ENCODE data around the gene RGS10. TPM values are rescaled to one million over a fixed set of nuclear protein-coding genes. Genes with fewer than 3 reads are reported as not detected.

Gene RGS10
- total RNA-seq, 2 experiments from 2014 or later, result 151 to 172 TPM

GRCh38 chr10:119483001-119483400 is 59.5 kb downstream of the RGS10 start:
- DNase-seq, result no peak
- Mint-ChIP-seq H3K4me1 (peaks cover 26% of the 10 kb centered on the region), H3K36me3 (ENCODE audit: low read depth) (no peaks in the 10 kb centered on the region), H3K4me3 (no peak overlapping the region), H3K27me3 (no peaks in the 10 kb centered on the region), H3K9me3 (no peaks in the 10 kb centered on the region), H3K27ac (no peak overlapping the region)
- ChIA-PET POLR2A (no interaction called here), CTCF (interaction anchor here (0.6 to 0.7 kb wide), 2 partner anchors 194 to 430 kb away, joined by 3 to 5 read pairs; no protein-coding TSS in a partner anchor)

GRCh38 chr10:119481781-119482426 is 60.6 kb downstream of the RGS10 start:
- peaks cover 32% of the 10 kb centered on the region for H3K4me1 Mint-ChIP-seq
- H3K27me3 Mint-ChIP-seq, result peaks cover 3% of the 10 kb centered on the region
- DNase-seq, result no peak
- ChIA-PET CTCF (interaction anchor here (1.1 to 4.6 kb wide), 3 partner anchors 7 to 212 kb away, joined by 3 to 22 read pairs (median 8); no protein-coding TSS in a partner anchor), POLR2A (no interaction called here)
- no peaks in the 10 kb centered on the region for H3K9me3 Mint-ChIP-seq
- H3K36me3 Mint-ChIP-seq (ENCODE audit: low read depth), result peaks cover 2% of the 10 kb centered on the region
- H3K4me3 Mint-ChIP-seq, result no peak overlapping the region
- H3K27ac Mint-ChIP-seq, result no peak overlapping the region

DNA sequence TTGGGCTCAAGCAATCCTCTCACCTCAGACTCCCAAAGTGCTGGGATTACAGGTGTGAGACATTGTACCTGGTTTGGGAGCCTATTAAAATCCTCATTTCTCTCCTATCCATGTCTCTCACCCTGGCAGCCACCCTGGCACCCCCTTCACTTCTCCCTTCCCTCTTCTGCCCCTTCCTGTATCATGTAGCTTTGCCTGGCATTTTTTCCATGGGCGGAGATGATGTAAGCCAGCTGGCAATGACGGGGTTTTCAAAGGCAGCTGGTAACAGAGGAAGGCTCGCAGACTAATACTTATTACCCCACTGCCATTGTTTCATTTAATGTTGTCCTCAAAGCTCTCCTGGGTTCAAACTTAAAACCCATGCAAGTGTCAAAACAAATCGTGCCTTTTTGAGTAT is 61.9 kb downstream of the RGS10 start:
- Mint-ChIP-seq H3K4me1 (peaks cover 34% of the 10 kb centered on the region), H3K36me3 (ENCODE audit: low read depth) (peaks cover 2% of the 10 kb centered on the region), H3K27ac (no peak overlapping the region), H3K9me3 (no peaks in the 10 kb centered on the region), H3K4me3 (no peak overlapping the region), H3K27me3 (peaks cover 8% of the 10 kb centered on the region)
- no peak for DNase-seq
- ChIA-PET CTCF (interaction anchor here (0.6 to 4.6 kb wide), 5 partner anchors 9 to 398 kb away, joined by 3 to 22 read pairs (median 3); no protein-coding TSS in a partner anchor), POLR2A (no interaction called here)

GRCh38 chr10:119479532-119479931 is 63.0 kb downstream of the RGS10 start:
- H3K4me3 Mint-ChIP-seq, result no peak overlapping the region
- H3K4me1 Mint-ChIP-seq, result peaks cover 34% of the 10 kb centered on the region
- peaks cover 12% of the 10 kb centered on the region for H3K27me3 Mint-ChIP-seq
- POLR2A ChIA-PET, result interaction anchor here (0.6 kb wide), 1 partner anchor 18 kb away, joined by 4 read pairs; no protein-coding TSS in a partner anchor
- peaks cover 2% of the 10 kb centered on the region for H3K36me3 Mint-ChIP-seq (ENCODE audit: low read depth)
- CTCF ChIA-PET, result interaction anchor here (0.6 to 4.6 kb wide), 5 partner anchors 10 to 280 kb away, joined by 3 to 22 read pairs (median 3); no protein-coding TSS in a partner anchor
- DNase-seq, result no peak
- H3K9me3 Mint-ChIP-seq, result no peaks in the 10 kb centered on the region
- H3K27ac Mint-ChIP-seq, result no peak overlapping the region

DNA sequence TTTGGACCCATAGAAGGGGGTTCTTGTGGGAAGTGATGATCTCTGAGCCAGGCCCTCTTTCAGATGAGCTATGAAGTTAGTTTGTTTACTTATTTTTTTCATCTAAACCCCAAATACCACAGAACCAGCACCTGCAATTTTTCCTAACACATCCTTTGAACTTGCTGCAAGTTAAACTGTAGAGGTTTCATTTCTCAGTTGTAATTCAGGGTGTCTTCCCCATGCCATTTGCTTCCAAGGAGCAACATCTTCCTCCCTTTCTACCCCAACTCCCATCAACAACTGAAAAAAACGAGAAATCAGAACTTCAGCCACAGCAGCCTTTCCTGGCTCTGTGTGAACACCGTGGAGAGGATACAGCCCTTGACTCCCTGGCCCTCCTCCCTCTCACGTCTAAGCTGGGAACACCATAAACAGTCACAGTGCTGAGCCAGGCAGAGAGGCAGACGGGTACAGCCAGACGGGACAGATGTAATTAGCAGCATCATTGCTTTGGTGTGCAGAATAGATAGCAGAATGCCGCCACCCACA is 63.6 kb downstream of the RGS10 start:
- Mint-ChIP-seq H3K4me3 (peak overlapping the region; percentile 5), H3K36me3 (ENCODE audit: low read depth) (peaks cover 2% of the 10 kb centered on the region), H3K9me3 (no peaks in the 10 kb centered on the region), H3K4me1 (peaks cover 34% of the 10 kb centered on the region), H3K27me3 (peaks cover 12% of the 10 kb centered on the region), H3K27ac (peak overlapping the region; percentile 77)
- no peak for DNase-seq
- ChIA-PET POLR2A (no interaction called here), CTCF (interaction anchor here (0.6 to 4.6 kb wide), 4 partner anchors 10 to 169 kb away, joined by 3 to 22 read pairs (median 4); no protein-coding TSS in a partner anchor)

- ChIA-PET POLR2A (no interaction called here), CTCF (interaction anchor here (1.2 to 4.6 kb wide), 3 partner anchors 11 to 280 kb away, joined by 4 to 22 read pairs (median 6); no protein-coding TSS in a partner anchor)
- DNase-seq, result peak; percentile 33
- peaks cover 12% of the 10 kb centered on the region for H3K27me3 Mint-ChIP-seq
- no peaks in the 10 kb centered on the region for H3K9me3 Mint-ChIP-seq
- H3K27ac Mint-ChIP-seq, result peak overlapping the region; percentile 77
- H3K4me1 Mint-ChIP-seq, result peaks cover 34% of the 10 kb centered on the region
- H3K4me3 Mint-ChIP-seq, result peak overlapping the region; percentile 5
- H3K36me3 Mint-ChIP-seq (ENCODE audit: low read depth), result peaks cover 2% of the 10 kb centered on the region
Measured at GRCh38 chr10:119478111-119478802, 64.3 kb downstream of the RGS10 start.

GRCh38 chr10:119477444-119477843 is 65.1 kb downstream of the RGS10 start:
- no peak overlapping the region for H3K27ac Mint-ChIP-seq
- POLR2A ChIA-PET, result no interaction called here

GRCh38 chr10:119474606-119475005 is 67.9 kb downstream of the RGS10 start:
- Mint-ChIP-seq H3K36me3 (ENCODE audit: low read depth) (peaks cover 2% of the 10 kb centered on the region), H3K27me3 (peaks cover 21% of the 10 kb centered on the region), H3K27ac (no peak overlapping the region), H3K4me1 (peaks cover 28% of the 10 kb centered on the region), H3K9me3 (no peaks in the 10 kb centered on the region), H3K4me3 (no peak overlapping the region)
- DNase-seq, result no peak
- ChIA-PET POLR2A (no interaction called here), CTCF (interaction anchor here (1.3 kb wide), 1 partner anchor 14 kb away, joined by 3 read pairs; no protein-coding TSS in a partner anchor)

More at GRCh38 chr10:119477444-119477843, 65.1 kb downstream of the RGS10 start:
- CTCF ChIA-PET, result interaction anchor here (1.6 to 4.6 kb wide), 2 partner anchors 12 to 279 kb away, joined by 4 to 22 read pairs; no protein-coding TSS in a partner anchor
- no peaks in the 10 kb centered on the region for H3K9me3 Mint-ChIP-seq
- H3K36me3 Mint-ChIP-seq (ENCODE audit: low read depth), result peaks cover 2% of the 10 kb centered on the region
- H3K4me1 Mint-ChIP-seq, result peaks cover 34% of the 10 kb centered on the region
- H3K4me3 Mint-ChIP-seq, result no peak overlapping the region
- peaks cover 12% of the 10 kb centered on the region for H3K27me3 Mint-ChIP-seq
- no peak for DNase-seq

DNA sequence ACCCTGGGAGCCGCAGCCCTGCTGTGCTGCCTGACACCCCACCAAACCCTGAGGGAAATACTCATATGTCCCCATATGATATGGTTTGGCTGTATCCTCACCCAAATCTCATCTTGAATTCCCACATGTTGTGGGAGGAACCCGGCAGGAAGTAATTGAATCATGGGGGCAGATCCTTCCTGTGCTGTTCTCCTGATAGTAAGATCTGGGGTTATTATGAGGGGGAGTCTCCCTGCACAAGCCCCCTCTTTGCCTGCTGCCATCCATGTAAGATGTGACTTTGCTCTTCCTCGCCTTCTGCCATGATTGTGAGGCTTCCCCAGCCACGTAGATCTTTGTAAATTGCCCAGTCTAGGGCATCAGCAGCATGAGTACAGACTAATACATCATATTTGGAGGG is 68.7 kb downstream of the RGS10 start:
- H3K9me3 Mint-ChIP-seq, result no peaks in the 10 kb centered on the region
- H3K27me3 Mint-ChIP-seq, result peaks cover 21% of the 10 kb centered on the region
- no peak overlapping the region for H3K4me3 Mint-ChIP-seq
- POLR2A ChIA-PET, result no interaction called here
- CTCF ChIA-PET, result interaction anchor here (1.3 to 1.6 kb wide), 2 partner anchors 15 to 267 kb away, joined by 3 read pairs; partner anchors contain the start of gene GRK5
- no peak for DNase-seq
- peaks cover 19% of the 10 kb centered on the region for H3K4me1 Mint-ChIP-seq
- H3K36me3 Mint-ChIP-seq (ENCODE audit: low read depth), result peaks cover 2% of the 10 kb centered on the region
- H3K27ac Mint-ChIP-seq, result no peak overlapping the region

DNA sequence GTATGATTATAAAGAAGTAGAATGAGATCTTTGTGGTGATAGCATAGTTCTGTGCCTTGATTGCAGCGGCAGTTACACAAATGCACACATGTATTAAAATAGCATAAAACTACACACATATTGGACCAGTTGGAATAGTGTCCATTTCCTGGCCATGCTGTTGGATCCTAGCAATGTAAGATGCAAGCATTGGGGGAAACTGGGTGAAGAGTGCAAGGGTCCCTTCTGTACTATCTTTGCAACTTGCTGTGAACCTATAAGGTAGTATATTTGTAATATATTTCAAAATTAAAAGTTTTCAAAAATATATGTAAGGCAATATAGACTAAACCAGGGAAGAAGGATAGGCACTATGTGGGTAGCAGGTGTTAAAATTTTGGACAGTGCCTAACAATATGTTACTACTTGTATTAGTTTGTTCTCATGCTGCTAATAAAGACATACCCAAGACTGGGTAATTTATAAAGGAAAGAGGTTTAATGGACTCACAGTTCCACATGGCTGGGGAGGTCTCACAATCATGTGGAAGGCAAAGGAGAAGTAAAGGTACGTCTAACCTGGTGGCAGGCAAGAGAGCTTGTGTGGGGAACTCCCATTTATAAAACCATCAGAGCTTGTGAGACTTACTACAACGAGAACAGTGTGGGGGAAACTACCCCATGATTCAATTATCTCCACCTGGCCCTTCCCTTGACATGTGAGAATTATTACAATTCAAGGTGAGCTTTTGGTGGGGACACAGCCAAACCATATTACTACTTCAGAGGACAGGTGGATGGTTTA is 71.4 kb downstream of the RGS10 start:
- ChIA-PET CTCF (interaction anchor here (0.8 to 2.0 kb wide), 3 partner anchors 14 to 18 kb away, joined by 3 to 8 read pairs (median 7); no protein-coding TSS in a partner anchor), POLR2A (no interaction called here)
- no peak for DNase-seq
- peaks cover 9% of the 10 kb centered on the region for H3K4me1 Mint-ChIP-seq
- H3K4me3 Mint-ChIP-seq, result no peak overlapping the region
- no peak overlapping the region for H3K27ac Mint-ChIP-seq
- no peaks in the 10 kb centered on the region for H3K36me3 Mint-ChIP-seq (ENCODE audit: low read depth)
- peaks cover 16% of the 10 kb centered on the region for H3K27me3 Mint-ChIP-seq
- no peaks in the 10 kb centered on the region for H3K9me3 Mint-ChIP-seq

- ChIA-PET CTCF (interaction anchor here (0.9 to 1.1 kb wide), 2 partner anchors 10 to 264 kb away, joined by 3 read pairs; no protein-coding TSS in a partner anchor), POLR2A (no interaction called here)
- H3K9me3 Mint-ChIP-seq, result no peaks in the 10 kb centered on the region
Measured at GRCh38 chr10:119469846-119470245, 72.7 kb downstream of the RGS10 start.

DNA sequence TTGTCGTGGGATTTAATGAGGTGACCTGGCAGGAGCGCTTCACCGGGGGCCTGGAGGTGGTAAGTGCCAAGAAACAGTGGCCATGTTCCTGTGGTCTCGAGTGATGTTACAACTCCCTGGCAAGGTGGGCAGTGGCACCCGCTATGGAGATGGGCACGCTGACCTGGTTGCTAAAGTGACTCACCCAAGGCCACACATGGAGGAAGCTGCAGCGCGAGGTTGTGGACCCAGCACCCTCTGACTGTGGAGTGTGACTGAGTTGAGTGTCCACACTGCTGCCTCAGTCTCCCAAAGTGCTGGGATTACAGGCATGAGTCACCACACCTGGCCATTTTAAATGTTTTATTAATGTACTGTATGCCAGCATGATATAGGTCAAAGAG is 73.2 kb downstream of the RGS10 start:
- Mint-ChIP-seq H3K4me3 (no peak overlapping the region), H3K27me3 (peaks cover 15% of the 10 kb centered on the region), H3K9me3 (no peaks in the 10 kb centered on the region), H3K36me3 (ENCODE audit: low read depth) (no peaks in the 10 kb centered on the region), H3K4me1 (peaks cover 8% of the 10 kb centered on the region), H3K27ac (no peak overlapping the region)
- no peak for DNase-seq
- ChIA-PET CTCF (interaction anchor here (0.9 to 1.1 kb wide), 2 partner anchors 10 to 263 kb away, joined by 3 read pairs; no protein-coding TSS in a partner anchor), POLR2A (no interaction called here)

More at GRCh38 chr10:119469846-119470245, 72.7 kb downstream of the RGS10 start:
- H3K27me3 Mint-ChIP-seq, result peaks cover 15% of the 10 kb centered on the region
- DNase-seq, result no peak
- H3K27ac Mint-ChIP-seq, result no peak overlapping the region
- no peaks in the 10 kb centered on the region for H3K36me3 Mint-ChIP-seq (ENCODE audit: low read depth)
- H3K4me1 Mint-ChIP-seq, result peaks cover 8% of the 10 kb centered on the region
- H3K4me3 Mint-ChIP-seq, result no peak overlapping the region

Data from activated CD4-positive, alpha-beta T cell treated with anti-CD3 and anti-CD28 coated beads, Interleukin-2, amount 10 ng/mL, durations not matched to agents 7 days and 5 days (primary cell).